BJ (cell line): ENCODE data around the gene KCNAB1. TPM values are rescaled to one million over a fixed set of nuclear protein-coding genes. Genes with fewer than 3 reads are reported as not detected.

Source experiments
- CTCF ChIA-PET: fragments of 350-600 bp; formaldehyde crosslinking; extraction: SDS; loops from one replicate; lab custom pipeline; 2021; ENCODE audit warnings: antibody characterized with exemption, inconsistent platforms; lab: Yijun Ruan, JAX
- POLR2A ChIA-PET: fragments of 300-600 bp; sonication (Branson Sonifier 250); formaldehyde crosslinking; extraction: SDS; loops from one replicate; lab custom pipeline; 2021; ENCODE audit warnings: antibody characterized with exemption; lab: Charles Lee
- DNase-seq: peaks from one replicate; pipeline ENCODE4 v3.0.0-alpha.2; 2011; ENCODE audit warnings: low read depth
- H3K27me3 ChIP-seq: 2 replicates; pipeline ENCODE4 v1.6.0; 2011; ENCODE audit warnings: low read length; ENCODE audit not compliant: control insufficient read depth, insufficient read depth
- H3K36me3 ChIP-seq: 2 replicates; pipeline ENCODE4 v1.5.1; 2011; ENCODE audit warnings: low read length; ENCODE audit not compliant: control insufficient read depth, insufficient read depth
- H3K4me3 ChIP-seq: 2 replicates; pipeline ENCODE4 v1.5.1; 2011; ENCODE audit warnings: low read depth, mild to moderate bottlenecking, control low read depth, low read length
- CTCF ChIP-seq: IDR thresholded peaks from 2 replicates; pipeline ENCODE4 v1.5.1; 2011; ENCODE audit warnings: low read depth, mild to moderate bottlenecking, control low read depth, inconsistent platforms, low read length, moderate library complexity; ENCODE audit not compliant: insufficient read depth
- polyA plus RNA-seq: library from polyadenylated mRNA; depleted of rRNA; stranded (reverse); fragments of >200 nt; gene quantifications from 2 replicates; pipeline ENCODE4 v1.2.3, GENCODE V29; 2011

The KCNAB1 gene
- polyA plus RNA-seq, 1 experiment = not detected

DNA sequence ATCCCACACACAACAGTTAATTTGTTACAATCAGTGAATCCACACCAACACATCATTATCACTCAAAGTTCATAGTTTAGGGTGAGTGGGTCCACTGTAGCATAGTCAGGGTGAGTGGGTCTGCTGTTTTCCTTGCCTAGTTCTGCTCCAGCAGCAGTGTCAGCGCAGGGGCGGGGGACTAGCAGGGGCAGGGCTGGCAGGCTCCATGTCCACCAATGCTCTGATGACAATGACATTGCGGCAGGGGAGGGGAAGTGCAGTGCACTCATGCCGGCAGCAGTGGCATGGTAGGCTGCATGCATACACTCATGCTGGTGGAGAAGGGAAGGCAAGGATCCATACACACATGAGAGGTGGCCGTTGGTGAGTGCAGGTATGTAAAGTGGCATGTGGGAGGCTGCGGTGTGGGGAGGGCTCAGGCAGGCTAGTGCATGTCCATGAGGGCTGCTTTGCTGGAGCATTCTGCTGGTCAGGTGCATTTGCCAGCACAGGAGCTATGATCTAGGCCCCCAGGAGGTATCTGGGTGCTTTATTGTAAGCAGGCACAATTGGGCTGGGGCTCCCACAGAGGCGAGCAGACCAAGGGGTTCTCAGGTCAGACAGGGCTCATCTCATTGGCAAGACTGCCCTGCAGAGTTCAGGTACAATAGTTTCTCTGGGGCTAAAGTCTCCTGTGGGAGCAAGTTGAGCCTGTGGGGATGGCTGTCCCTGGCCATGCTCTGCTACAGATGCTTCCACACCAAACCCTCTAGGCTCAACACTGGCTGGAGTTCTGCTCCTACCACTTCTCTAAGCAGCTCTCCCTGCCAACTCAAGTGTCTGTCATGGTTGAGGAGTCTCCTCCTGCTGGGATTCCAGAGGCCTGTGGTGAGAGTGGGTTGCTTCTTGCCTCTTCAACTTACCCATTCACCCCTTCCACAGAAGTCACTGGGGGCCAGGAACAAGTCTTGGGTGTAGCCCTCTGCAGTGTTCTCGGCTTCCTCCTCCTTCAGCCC is 81.3 kb downstream of the KCNAB1 start:
- POLR2A ChIA-PET = no interaction called here
- DNase-seq = no peak

DNA sequence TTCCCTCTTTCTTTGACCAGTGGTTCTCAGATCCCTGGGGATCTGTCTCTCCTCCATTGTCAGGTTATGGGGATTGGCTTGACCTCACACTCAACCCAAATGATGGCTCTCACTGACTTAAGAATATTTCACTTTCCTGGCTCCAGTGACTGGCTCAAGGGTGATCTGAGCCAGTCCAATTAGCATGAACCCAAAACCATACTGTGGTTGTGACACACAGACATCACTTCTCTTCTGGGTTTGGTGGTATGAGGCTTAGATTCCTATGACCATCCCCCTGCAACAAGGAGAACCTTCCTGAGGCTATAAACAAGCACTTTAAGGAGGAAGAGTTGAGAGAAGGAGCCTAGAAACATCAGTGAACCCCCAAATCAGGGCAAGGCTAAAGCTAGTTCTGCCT is 85.8 kb downstream of the KCNAB1 start:
- TF ChIP-seq CTCF = no peak
- Histone ChIP-seq H3K27me3 (no peaks in the 10 kb centered on the region), H3K4me3 (no peak overlapping the region), H3K36me3 (no peaks in the 10 kb centered on the region)
- no peak for DNase-seq
- CTCF ChIA-PET = no interaction called here
- POLR2A ChIA-PET = no interaction called here

More for the DNA sequence above, 81.3 kb downstream of the KCNAB1 start:
- no peak for TF ChIP-seq CTCF
- CTCF ChIA-PET = no interaction called here
- Histone ChIP-seq H3K36me3 (no peaks in the 10 kb centered on the region), H3K4me3 (no peak overlapping the region), H3K27me3 (no peaks in the 10 kb centered on the region)

GRCh38 chr3:156207802-156208685 is 87.7 kb downstream of the KCNAB1 start:
- DNase-seq = peak; percentile 55
- no peaks in the 10 kb centered on the region for H3K36me3 ChIP-seq
- H3K4me3 ChIP-seq = no peak overlapping the region
- POLR2A ChIA-PET = interaction anchor here (0.5 kb wide), 1 partner anchor 617 kb away, joined by 9 read pairs; no protein-coding TSS in a partner anchor
- no peaks in the 10 kb centered on the region for H3K27me3 ChIP-seq
- CTCF ChIA-PET = interaction anchor here (1.2 kb wide), 1 partner anchor 24 kb away, joined by 4 read pairs; no protein-coding TSS in a partner anchor
- TF ChIP-seq CTCF = no peak

DNA sequence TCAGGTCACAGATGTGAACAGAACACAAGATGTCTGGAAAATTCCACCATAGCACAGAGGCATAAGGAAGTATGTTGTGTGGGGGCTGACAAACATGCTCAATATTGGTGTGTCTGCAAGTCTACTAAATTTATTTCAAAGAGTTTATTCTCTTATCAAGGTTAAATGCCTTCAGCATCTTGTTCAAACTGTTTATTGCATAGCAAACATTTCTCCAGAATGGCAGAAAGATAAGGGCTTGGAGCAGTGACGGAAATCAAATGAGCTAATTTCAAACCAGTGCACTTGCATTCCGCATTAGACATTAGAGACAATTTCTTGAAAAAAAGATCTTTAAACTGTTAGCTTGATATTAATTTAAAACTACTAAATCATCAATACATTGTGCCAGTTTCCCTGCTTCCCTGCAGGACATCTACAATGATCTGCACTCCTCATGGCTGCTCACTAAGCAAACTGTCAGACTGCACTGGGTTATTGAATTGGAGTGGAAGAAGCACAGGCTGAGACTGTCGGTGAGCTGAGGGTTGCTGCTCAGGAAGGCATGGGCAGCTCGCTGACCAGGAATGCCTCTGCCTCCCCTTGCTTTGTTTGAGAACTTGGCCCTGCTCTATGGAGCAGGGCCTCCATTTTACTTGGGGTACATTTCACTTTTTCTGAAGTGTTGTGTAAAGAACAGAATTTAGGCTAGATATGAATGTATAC is 89.4 kb downstream of the KCNAB1 start:
- no peak overlapping the region for H3K4me3 ChIP-seq
- H3K36me3 ChIP-seq = no peaks in the 10 kb centered on the region
- ChIA-PET CTCF (interaction anchor here (0.6 to 0.9 kb wide), 3 partner anchors 10 to 455 kb away, joined by 3 to 4 read pairs (median 3); no protein-coding TSS in a partner anchor), POLR2A (no interaction called here)
- no peaks in the 10 kb centered on the region for H3K27me3 ChIP-seq
- TF ChIP-seq CTCF = no peak
- DNase-seq = no peak
